Panc1 (cell line): Measurements from ENCODE around the gene SH3BP4. TPM values are rescaled to one million over a fixed set of nuclear protein-coding genes. Genes with fewer than 3 reads are reported as not detected.

ENCODE experiments used
- ATAC-seq: fragments of 200-7000 bp; cut with Tn5 transposase; 2 replicates; pipeline ENCODE4 v1.9.1; 2020; ENCODE audit warnings: mild to moderate bottlenecking, moderate library complexity
- BruUV-seq: library from RNA; stranded (reverse); fragments of 400-500 nt; replicated peaks from 2 replicates; lab custom pipeline; 2021; lab: Mats Ljungman, UMichigan
- CTCF ChIA-PET: fragments of 300-600 bp; sonication (Branson Sonifier 250); formaldehyde crosslinking; loops from one replicate; lab custom pipeline; 2022; ENCODE audit warnings: antibody characterized with exemption; lab: Charles Lee
- POLR2A ChIA-PET: fragments of 300-600 bp; sonication (Branson Sonifier 250); formaldehyde crosslinking; loops from one replicate; lab custom pipeline; 2022; ENCODE audit warnings: antibody characterized with exemption; lab: Charles Lee
- DNase-seq: peaks from one replicate; pipeline ENCODE4 v3.0.0-alpha.2; 2010; ENCODE audit warnings: low read depth, low spot score
- H3K27ac ChIP-seq: 2 replicates; pipeline ENCODE4 v1.5.1; 2011; ENCODE audit warnings: mild to moderate bottlenecking, low read length, inconsistent platforms
- H3K27me3 ChIP-seq: fragments of 200-500 bp; sonication (Bioruptor generic); 2 replicates; pipeline ENCODE4 v1.6.0; 2014; ENCODE audit warnings: low read length, inconsistent platforms; ENCODE audit not compliant: control insufficient read depth, insufficient read depth
- H3K36me3 ChIP-seq: fragments of 200-500 bp; sonication (Bioruptor generic); 2 replicates; pipeline ENCODE4 v1.5.1; 2014; ENCODE audit warnings: inconsistent platforms, mild to moderate bottlenecking, low read length, moderate library complexity; ENCODE audit not compliant: control insufficient read depth, insufficient read depth
- H3K4me1 ChIP-seq: 2 replicates; pipeline ENCODE4 v1.5.1; 2011; ENCODE audit warnings: inconsistent platforms, mild to moderate bottlenecking, low read length, moderate library complexity; ENCODE audit not compliant: control insufficient read depth, insufficient read depth
- H3K4me3 ChIP-seq, 2 experiments: 2 replicates each; pipeline ENCODE4 v1.5.1; 2011 to 2012; ENCODE audit warnings: low read depth in 2 of 2, low read length in 2 of 2, mild to moderate bottlenecking in 2 of 2, inconsistent platforms in 1 of 2, moderate library complexity in 1 of 2
- H3K9me3 ChIP-seq: fragments of 200-500 bp; sonication (Bioruptor generic); 2 replicates; pipeline ENCODE4 v1.5.1; 2014; ENCODE audit warnings: low read depth, mild to moderate bottlenecking, inconsistent platforms, low read length, moderate library complexity; ENCODE audit not compliant: control insufficient read depth, insufficient read depth
- CTCF ChIP-seq: fragments of 450-650 bp; IDR thresholded peaks from 2 replicates; pipeline ENCODE4 v1.5.1; 2017; ENCODE audit warnings: mild to moderate bottlenecking
- POLR2AphosphoS5 ChIP-seq: IDR thresholded peaks from 2 replicates; pipeline ENCODE4 v1.6.1; 2012; ENCODE audit warnings: mild to moderate bottlenecking, low read depth, low read length, moderate library complexity
- REST ChIP-seq, 2 experiments: IDR thresholded peaks; 2 replicates each; pipeline ENCODE4 v1.6.1; 2011 to 2012; ENCODE audit warnings: low read depth in 2 of 2, control low read depth in 1 of 2, low read length in 1 of 2, mild to moderate bottlenecking in 1 of 2, moderate library complexity in 1 of 2; ENCODE audit not compliant: insufficient read depth in 1 of 2
- SIN3A ChIP-seq: IDR thresholded peaks from 2 replicates; pipeline ENCODE4 v1.6.1; 2012; ENCODE audit warnings: low read depth, mild to moderate bottlenecking, low read length, moderate library complexity, borderline replicate concordance; ENCODE audit not compliant: insufficient read depth
- TCF7L2 ChIP-seq: IDR thresholded peaks from 2 replicates; pipeline ENCODE4 v1.6.1; 2011; ENCODE audit warnings: mild to moderate bottlenecking, low read depth, low read length, inconsistent platforms
- in situ Hi-C: cut with HindIII; loops from 2 replicates; pipeline ENCODE4 v1.10.0; 2016; ENCODE audit warnings: low sequenced_read_pairs, low pct_unique_long_range_greater_than_20kb
- intact Hi-C: fragments of 100-400 bp; cut with micrococcal nuclease; formaldehyde crosslinking; loops from one replicate; pipeline ENCODE4 v1.10.0; 2022; ENCODE audit not compliant: unreplicated experiment
- total RNA-seq: library from RNA; stranded (reverse); gene quantifications from one replicate; pipeline ENCODE4 v1.2.1, GENCODE V29; 2021; ENCODE audit not compliant: unreplicated experiment

Gene SH3BP4
- total RNA-seq, 1 experiment from 2014 or later: 133 TPM

GRCh38 chr2:234960175-234961088, 8.6 kb downstream of the SH3BP4 start:
- H3K27me3 ChIP-seq: no peaks in the 10 kb centered on the region
- DNase-seq (no peak), ATAC-seq (peak; percentile 15; the same call in 1 of the 2 replicates)
- H3K9me3 ChIP-seq: no peaks in the 10 kb centered on the region
- TF ChIP-seq REST (IDR thresholded peaks at IDR 0.05; ENCODE audit: insufficient read depth in 1 of 2, low read depth in 2 of 2, low read length in 1 of 2) (no peak), SIN3A (no peak), TCF7L2 (no peak), CTCF (no peak), POLR2AphosphoS5 (no peak)
- in situ Hi-C loops: no loop called here
- H3K4me1 ChIP-seq: peaks cover 95% of the 10 kb centered on the region
- CTCF ChIA-PET: no interaction called here
- POLR2A ChIA-PET: interaction anchor here (0.6 kb wide), 2 partner anchors 51 to 835 kb away, joined by 8 to 9 read pairs; no protein-coding TSS in a partner anchor
- H3K4me3 ChIP-seq: no peak overlapping the region
- no peaks in the 10 kb centered on the region for H3K36me3 ChIP-seq
- intact Hi-C loops: no loop called here
- BruUV-seq: no TSS peak
- peak overlapping the region; percentile 99 for H3K27ac ChIP-seq

GRCh38 chr2:234961784-234962183, 10.0 kb downstream of the SH3BP4 start:
- no peaks in the 10 kb centered on the region for H3K9me3 ChIP-seq
- H3K4me3 ChIP-seq: no peak overlapping the region
- DNase-seq (no peak), ATAC-seq (no peak)
- H3K4me1 ChIP-seq: peaks cover 95% of the 10 kb centered on the region
- intact Hi-C loops (no loop called here), in situ Hi-C loops (no loop called here)
- peak overlapping the region; percentile 100 for H3K27ac ChIP-seq
- CTCF ChIA-PET: no interaction called here
- POLR2A ChIA-PET: no interaction called here
- BruUV-seq: no TSS peak
- no peaks in the 10 kb centered on the region for H3K27me3 ChIP-seq
- no peaks in the 10 kb centered on the region; the same call in 1 of the 2 replicates for H3K36me3 ChIP-seq
- TF ChIP-seq TCF7L2 (no peak), CTCF (no peak), POLR2AphosphoS5 (no peak), SIN3A (no peak), REST (IDR thresholded peaks at IDR 0.05; ENCODE audit: insufficient read depth in 1 of 2, low read depth in 2 of 2, low read length in 1 of 2) (no peak)
